Activated naive CD4-positive, alpha-beta T cell (primary cell): ENCODE measurements around the gene TOP1.
A peak's percentile ranks its signal among the peaks of the same experiment; 100 is the strongest.

ENCODE experiments used
- DNase-seq, 4 experiments: peaks; one replicate each; lab custom pipeline; 2025; lab: John Stamatoyannopoulos, UW

Gene TOP1

DNA sequence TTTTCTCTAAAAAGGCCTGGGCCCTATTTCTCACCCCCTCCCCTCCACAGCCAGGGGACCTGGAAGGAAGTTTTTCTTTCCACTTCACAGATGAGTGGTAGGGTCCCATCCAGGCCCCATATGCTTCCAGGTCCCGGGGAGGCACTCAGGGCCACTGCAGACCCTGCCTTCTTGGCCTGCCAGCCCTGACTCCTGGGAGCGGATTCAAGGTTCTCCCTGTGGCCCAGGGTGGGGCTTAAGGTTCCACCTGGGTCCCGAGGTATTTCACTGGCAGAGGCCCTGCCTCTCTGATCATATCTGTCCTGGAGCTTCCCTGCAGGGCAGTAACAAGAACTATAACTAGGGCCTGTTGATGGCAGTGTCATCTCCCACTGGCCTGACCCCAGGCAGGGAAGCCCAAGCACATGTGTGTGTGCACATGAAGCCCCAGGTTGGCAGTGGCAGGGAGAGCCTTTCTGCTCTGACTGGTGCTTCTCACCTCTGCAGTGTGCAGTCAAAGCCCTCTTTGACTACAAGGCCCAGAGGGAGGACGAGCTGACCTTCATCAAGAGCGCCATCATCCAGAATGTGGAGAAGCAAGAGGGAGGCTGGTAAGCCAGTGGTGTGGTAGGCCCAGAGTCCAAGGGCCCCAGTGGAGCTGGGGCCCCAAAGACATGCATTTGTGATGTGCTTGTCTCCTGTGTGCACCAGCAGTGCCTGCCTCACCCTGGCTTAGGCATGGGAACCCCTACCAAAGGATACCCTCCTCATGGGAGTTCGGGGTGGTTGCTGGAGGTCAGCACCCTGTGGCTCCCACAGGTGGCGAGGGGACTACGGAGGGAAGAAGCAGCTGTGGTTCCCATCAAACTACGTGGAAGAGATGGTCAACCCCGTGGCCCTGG lies 139.9 kb downstream of the TOP1 start:
- no peak for DNase-seq

GRCh38 chr20:41169162-41169690 lies 140.6 kb downstream of the TOP1 start:
- no peak for DNase-seq

- DNase-seq: no peak
Observed at GRCh38 chr20:41169791-41170351, 141.2 kb downstream of the TOP1 start.

- DNase-seq: no peak
Observed at GRCh38 chr20:41170386-41171105, 141.9 kb downstream of the TOP1 start.

DNA sequence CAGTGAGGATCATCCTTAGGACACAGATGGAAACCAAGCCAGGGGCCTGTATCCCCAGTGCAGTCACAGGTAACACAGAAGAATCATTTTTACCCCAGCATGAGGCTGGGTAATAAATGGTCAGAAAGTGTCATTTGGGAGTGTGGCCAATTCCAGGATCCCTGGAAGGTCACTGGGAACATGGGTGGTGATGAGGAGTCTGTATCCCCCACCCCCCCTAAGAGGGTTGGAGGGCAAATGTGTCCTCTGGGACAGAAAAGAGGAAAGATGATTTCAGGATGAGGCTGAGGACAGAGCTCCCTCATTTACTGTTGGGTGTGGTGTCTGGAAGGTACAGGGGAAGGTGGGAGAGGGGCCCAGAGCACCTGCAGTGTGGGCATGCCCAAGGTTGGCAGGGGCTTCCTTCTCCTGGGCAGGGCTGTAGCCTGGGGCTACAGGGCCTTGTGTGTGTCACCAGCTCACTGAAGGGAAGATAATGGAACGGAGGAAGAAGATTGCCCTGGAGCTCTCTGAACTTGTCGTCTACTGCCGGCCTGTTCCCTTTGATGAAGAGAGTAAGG lies 143.2 kb downstream of the TOP1 start:
- no peak for DNase-seq

GRCh38 chr20:41172296-41173140 lies 143.9 kb downstream of the TOP1 start:
- no peak for DNase-seq

GRCh38 chr20:41173161-41173721 lies 144.6 kb downstream of the TOP1 start:
- peak; percentile 16 to 62 (median 48) for DNase-seq

DNA sequence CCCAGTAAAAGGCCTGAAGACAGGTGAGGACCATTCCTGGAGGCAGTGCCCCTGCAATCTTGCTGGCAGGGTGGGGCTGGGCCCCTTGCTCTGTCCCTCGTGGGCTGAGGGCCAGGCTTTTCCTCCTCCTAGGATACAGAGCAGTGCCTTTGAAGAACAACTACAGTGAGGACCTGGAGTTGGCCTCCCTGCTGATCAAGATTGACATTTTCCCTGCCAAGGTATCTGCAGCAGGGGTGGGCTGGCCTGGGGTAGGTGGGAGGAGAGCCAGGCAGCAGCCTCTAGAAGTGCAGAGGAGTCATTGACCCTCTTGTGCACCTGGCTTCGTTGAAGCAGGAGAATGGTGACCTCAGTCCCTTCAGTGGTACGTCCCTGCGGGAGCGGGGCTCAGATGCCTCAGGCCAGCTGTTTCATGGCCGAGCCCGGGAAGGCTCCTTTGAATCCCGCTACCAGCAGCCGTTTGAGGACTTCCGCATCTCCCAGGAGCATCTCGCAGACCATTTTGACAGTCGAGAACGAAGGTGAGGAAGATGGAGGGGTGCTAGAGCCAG lies 145.2 kb downstream of the TOP1 start:
- DNase-seq: no peak
